Islet of Langerhans (tissue), 1 donor: ENCODE measurements around the gene GNAI3.

Experiments
- FAIRE-seq: peaks from one replicate; lab custom pipeline; 2011; peaks lifted over from hg19 to GRCh38; lab: Jason Lieb, UNC

GNAI3 gene

GRCh38 chr1:109598655-109599054 lies 50.2 kb downstream of the GNAI3 start:
- FAIRE-seq: no peak

- FAIRE-seq: no peak
Observed at GRCh38 chr1:109603229-109603628, 54.8 kb downstream of the GNAI3 start.

GRCh38 chr1:109605381-109605780 lies 57.0 kb downstream of the GNAI3 start:
- FAIRE-seq: no peak

- FAIRE-seq: no peak
Observed at GRCh38 chr1:109609881-109610280, 61.5 kb downstream of the GNAI3 start.

GRCh38 chr1:109610609-109611307 lies 62.3 kb downstream of the GNAI3 start:
- FAIRE-seq: no peak

GRCh38 chr1:109611308-109611990 lies 63.0 kb downstream of the GNAI3 start:
- FAIRE-seq: no peak

- no peak for FAIRE-seq
Observed at GRCh38 chr1:109613361-109614147, 65.1 kb downstream of the GNAI3 start.

- no peak for FAIRE-seq
Observed at GRCh38 chr1:109615879-109616278, 67.5 kb downstream of the GNAI3 start.

- no peak for FAIRE-seq
Observed at GRCh38 chr1:109616391-109616790, 68.0 kb downstream of the GNAI3 start.

- FAIRE-seq: no peak
Observed at GRCh38 chr1:109617291-109617801, 68.9 kb downstream of the GNAI3 start.

- no peak for FAIRE-seq
Observed at GRCh38 chr1:109618661-109619575, 70.5 kb downstream of the GNAI3 start.

GRCh38 chr1:109619576-109620400 lies 71.4 kb downstream of the GNAI3 start, which contains the start of the genes AMPD2 and GNAT2:
Gene AMPD2 (plus strand): TSS chr1:109619837. CDS start chr1:109621176, 1,339 bp downstream.
Gene GNAT2 (minus strand): TSS chr1:109619616. CDS start chr1:109612870, 6,746 bp downstream.
- no peak for FAIRE-seq

GRCh38 chr1:109620401-109620791 lies 72.0 kb downstream of the GNAI3 start:
- FAIRE-seq: no peak

- FAIRE-seq: no peak
Observed at GRCh38 chr1:109620841-109621286, 72.4 kb downstream of the GNAI3 start.

- no peak for FAIRE-seq
Observed at GRCh38 chr1:109621379-109622136, 73.1 kb downstream of the GNAI3 start.

GRCh38 chr1:109622137-109622892 lies 73.9 kb downstream of the GNAI3 start:
- no peak for FAIRE-seq

GRCh38 chr1:109622895-109623294 lies 74.5 kb downstream of the GNAI3 start:
- no peak for FAIRE-seq

GRCh38 chr1:109623601-109624161 lies 75.3 kb downstream of the GNAI3 start:
- no peak for FAIRE-seq
